GM21825 (cell line): ENCODE data around the gene KRT36.

Experiments used
- ATAC-seq: cut with Tn5 transposase; IDR thresholded peaks from one replicate; pipeline ENCODE4 v1.9.1; 2021; ENCODE audit warnings: mild to moderate bottlenecking, moderate library complexity; ENCODE audit not compliant: unreplicated experiment

KRT36 gene

DNA sequence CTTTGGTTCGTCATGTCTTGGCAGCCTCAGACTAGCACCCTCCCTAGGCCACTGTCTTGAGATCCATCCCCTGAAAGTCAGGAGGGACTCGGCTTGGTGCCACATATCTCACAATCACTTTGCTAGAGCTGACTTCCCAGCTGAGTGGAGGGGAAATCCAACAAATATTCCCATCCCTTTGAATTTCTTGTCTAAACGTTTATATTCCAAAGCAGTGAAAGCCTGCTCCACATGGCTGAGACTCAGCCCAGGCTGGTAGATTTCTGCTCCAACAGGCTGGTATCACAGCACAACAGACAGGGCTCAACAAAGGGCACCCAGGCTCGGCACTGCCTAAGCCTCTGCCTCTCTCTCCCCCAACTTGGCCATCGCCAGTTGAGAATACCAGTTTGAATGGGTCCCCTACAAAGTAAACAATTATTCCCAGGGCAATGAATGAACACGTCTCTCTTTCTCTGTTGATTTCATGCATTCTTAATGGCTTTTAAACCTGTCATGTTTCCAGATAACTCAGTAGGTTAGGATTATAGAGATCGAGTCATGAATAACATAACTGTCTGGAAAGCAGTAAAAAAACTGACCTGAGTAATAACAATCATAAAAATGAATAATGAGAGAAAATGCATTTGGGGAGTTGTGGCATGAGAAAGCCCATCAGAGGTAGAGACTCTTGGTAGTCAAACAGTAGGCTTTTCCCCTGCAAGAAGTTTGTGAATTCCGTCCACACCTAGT lies 14.7 kb upstream of the KRT36 start:
- no peak for ATAC-seq

DNA sequence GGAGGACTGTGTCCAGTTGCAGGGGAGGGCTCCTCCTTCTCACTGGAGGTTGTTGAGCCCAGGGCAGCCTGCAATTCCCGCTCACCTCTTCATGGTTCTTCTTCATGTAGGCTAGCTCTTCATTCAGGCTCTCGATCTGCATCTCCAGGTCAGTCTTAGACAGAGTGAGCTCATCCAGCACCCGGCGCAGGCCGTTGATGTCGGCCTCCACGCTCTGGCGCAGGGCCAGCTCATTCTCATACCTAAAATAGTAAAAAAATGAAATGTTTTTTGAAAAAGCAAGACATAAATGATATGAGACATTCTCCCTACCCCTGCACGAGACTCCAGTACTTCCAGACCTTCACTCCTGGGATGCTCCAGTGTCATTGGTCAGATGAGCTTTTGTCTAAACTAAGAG lies 13.5 kb upstream of the KRT36 start:
- ATAC-seq: no peak

DNA sequence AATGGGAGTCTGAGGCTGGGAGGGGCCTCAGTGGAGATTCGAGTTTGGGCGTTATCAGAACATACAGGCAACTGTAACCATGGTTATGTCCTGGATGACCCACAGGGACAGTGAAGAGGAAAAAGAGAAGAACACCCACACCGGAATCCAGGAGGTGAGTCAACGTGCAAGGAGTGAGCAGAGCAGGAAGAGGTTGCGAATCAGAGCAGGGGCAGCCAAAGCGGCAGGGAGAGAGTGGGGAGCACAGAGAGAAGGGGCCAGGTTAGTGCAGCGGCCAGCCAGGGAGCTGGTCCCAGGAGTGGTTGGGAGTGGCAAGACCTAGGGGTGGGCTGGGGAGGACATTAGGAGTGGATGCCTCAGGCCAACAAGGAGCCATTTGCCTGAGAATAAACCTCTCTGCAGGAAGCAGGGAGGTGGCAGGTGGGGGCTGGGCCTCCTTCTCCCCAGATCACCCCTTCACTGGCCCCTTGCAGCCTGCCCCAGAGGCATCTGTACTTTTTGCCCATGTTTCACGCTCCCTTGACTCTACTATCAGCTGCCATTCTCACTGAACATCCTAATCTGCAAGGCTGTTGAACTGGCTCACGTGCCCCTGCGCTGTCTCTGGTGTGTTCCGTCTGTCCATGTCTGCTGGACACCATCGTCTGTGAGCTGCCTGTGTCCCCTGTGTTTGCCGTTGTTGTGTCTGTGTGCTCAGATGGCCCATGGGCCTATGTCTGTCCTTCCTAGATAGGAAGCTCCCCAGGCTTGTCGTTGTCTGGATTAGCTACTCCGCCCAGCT lies 10.6 kb upstream of the KRT36 start:
- ATAC-seq: no peak

DNA sequence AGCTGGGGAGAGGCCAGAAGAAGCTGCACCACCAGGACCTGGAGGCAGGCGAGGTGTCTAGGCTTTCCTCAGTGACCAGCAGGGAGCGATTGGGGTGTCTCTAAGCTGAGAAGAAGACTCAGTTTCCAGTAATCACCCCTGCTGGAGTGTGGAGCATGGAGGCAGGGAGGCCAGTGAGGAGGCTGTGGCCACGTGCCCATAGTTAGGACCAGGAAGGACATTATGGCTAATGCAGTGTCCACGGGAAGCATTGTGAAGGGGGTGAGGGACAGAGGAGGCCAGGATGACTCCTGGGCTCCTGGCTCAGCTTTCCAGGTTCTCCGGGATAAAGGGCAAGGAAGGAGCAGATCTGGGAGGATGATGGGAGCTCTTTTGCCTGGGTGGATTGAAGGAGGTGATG lies 10.0 kb upstream of the KRT36 start:
- no peak for ATAC-seq

DNA sequence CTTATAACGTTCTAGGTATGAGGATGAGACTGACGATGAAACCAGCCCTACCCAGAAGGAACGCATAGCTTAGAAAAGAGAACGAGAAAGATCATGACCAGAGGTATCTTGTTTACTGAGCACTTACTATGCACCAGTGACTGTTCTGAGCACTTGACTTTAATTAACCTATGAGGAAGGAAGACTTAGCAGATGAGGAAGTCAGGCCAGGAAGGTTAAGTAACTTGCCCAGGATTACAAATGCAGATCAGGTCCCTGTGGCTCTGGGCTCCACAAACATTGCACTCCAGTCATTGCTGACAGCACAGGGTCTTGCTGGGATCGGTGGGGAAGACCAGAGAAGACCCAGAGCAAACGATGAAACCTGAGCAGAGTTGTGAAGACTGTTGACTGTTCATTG lies 8.6 kb upstream of the KRT36 start:
- ATAC-seq: no peak

DNA sequence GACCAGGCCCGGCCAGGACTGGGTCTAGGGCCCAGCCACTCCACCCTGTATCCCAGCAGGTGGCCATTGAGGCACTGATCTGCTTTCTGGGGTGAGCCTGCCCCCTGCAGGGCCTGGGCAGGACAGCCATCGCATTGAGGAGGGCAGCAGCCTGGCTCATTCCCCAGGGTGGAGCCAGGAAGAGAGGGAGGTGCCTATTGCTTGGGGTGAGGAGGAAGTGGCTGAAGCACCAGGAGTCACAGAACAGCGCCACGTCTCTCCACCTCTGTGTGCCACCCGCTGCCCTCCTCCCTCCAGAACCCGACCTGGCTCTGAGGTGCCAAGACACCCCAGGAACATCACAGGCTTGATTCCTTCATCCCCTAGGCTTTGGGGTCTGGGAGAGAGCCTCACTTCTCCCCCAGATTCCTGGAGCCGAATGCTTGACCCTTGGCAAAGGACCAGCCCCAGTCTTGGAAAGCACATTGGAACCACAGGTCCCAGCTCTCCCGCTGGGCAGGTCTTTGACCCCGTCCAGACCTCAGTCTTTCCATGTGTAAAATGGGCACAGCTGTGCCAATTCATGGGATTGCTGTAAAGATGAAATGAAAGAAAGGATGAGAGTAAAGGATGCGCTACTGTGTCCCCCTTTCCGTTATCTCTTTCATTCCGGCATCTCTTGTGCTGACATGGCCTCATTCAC lies 7.2 kb upstream of the KRT36 start:
- ATAC-seq: no peak

DNA sequence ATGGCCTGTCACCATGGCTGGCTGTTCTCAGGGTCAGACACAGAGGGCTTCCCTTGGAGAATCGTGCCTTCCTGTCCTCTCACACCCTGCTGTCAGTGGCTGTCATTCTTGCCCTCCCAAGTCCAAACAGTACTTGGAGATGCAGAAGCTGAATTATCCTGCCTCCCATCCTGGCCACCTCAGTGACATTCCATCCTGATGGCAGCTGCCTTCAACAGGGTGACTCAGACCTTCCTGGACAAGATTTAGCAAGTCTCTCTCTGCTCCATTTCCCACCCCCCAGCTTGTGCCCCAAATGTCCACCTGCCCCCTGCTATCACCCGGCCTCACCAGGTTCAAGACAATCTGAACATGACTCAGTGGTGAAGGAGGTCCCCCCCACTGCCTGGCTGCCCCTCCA lies 4.8 kb upstream of the KRT36 start:
- no peak for ATAC-seq

DNA sequence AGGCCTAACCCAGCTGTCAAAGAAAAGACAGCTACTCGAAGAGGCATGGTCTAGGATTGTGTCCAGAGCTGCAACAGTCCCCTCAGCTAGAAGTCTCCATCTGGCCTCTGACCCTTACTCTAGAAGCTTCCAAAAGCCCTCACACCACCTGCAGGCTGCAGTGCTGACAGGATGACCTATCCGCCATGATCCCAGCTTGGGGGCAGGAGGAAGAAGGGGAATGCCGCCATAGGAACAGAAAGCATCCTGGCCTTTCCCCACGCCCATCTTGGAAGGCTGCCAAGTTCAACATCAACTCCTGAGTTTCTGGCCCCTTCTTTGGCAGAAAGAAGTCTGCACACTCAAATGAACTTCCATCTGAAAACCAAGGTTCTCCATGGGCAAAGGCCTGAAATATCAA lies 3.1 kb upstream of the KRT36 start:
- no peak for ATAC-seq

DNA sequence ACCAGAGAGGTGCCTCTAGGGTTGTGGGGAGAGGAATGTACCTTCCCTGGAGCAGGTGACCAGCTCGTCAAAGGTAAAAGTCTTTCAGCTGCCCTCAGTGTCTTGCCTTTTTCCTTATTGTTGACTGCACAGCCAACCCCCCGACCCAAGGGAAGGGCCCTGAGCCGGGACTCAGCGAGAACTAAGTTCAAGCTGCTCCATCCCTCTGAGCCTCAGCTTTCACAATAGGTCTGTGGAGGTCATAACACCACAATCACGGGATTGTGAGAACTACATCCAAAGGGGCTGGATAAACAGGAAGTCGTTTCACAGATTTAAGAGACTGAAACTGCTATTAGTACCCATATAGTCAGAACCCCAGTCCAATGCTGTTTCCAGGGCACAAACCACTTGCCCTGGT lies 2.6 kb upstream of the KRT36 start:
- ATAC-seq: no peak

DNA sequence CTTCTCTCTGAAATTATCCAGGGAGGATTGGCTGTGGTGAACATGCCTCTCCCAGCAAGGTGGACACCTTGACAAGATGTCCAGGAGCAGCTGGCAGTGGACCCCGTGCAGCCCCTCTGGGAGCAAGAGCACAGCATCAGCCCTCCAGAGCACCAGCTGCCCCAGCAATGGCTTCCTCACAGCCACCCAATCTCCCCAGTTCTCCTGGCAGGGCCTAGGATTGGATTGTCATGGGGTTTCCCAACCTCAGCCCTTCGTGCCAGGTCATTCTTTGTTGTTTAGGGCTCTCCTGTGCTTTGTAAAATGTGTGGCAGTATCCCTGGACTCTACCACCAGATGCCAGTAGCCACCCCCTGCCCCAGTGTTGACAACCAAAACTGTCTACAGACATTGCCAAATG lies 1.8 kb upstream of the KRT36 start:
- ATAC-seq: no peak

DNA sequence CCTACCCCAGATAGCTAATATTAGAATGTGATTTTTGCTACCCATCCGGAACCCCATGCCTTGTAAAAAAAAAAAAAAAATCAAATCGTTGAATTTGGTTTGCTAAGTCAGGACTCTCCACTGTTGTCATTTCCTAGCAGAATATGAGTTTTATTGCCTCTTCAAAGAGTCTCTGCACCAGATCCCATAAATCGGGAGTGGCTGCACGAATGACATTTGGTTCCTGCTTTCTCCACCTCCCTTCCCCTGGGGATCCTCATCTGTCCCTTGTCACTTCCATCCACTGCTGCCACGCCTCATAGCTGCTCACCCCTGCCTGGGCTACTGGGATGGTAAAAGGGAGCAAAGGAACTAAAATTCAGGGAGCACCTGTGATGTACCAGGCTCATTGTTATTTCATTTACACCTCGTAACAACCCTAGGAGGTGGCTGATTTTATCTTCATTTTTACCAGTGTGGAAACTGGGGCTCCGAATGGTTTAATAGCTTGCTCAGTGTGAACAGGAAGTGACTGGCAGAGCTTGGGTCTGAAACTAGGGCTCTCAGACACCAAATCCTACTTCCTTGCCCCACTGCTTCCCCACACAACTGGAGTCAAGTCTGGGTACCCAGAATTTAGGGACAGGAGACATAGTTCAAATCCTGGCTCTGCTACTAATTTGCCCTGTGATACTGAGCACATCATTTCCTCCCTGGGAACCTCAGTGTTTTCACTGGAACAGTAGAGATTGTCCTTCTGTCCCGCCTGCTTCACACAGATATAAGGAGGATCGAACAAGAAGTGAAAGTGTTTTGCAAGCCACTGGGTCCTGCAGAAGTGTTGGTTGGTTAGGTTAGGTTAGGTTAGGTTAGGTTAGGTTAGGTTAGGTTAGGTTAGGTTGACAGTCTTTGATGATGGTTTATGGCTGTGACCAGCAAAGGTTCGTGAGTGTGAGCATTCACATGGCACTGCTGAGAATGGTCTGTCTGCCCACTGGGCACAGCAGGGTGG lies 585 bp upstream of the KRT36 start:
- no peak for ATAC-seq

DNA sequence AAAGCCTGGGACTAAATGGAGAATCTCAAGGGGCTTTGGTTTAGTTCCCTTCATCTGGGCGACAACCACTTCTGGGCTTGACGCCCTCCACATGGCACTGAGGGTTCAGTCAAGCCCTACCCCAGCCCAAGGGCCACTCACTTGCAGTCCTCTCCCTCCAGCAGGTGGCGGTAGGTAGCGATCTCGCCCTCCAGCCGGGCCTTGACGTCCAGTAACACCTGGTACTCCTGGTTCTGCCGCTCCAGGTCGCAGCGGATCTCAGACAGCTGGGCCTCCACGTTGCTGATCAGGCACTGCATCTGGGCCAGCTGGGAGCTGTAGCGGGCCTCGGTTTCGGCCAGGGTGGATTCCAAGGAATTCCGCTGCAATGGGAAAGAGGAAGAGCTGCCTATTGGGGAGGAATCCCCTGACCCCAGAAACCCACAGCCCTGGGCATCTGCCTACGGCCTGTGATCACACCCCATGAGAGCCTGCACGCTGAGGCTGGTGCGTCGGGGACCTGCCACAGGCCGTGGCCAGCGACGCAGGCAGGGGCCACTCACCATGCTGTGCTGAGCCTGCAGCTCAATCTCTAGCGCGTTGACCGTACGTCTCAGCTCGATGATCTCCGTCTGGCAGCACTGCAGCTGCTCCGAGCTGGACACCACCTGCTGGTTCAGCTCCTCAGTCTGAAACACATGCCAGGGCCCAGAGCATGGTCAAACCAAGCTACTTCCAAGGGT lies 2.7 kb downstream of the KRT36 start:
- no peak for ATAC-seq

DNA sequence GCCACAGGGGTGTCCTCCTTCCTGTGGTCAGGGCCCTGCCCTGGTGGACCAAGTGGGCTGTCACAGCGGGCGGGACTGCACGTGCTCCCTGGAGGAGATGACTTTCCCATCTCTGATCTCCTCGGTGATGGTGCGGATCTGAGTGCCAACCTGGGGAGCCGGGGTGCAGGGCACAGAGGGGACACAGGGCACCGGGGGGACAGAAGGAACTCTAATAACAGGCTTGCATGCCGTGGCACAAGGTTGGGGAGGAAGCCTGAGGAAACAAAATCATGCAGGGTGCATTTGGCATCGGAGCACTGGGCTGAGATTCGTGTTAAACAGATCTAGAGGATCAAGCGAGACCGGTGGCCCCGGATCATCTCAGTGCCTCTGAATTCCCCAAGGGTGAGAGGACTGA lies 3.4 kb downstream of the KRT36 start:
- ATAC-seq: no peak

DNA sequence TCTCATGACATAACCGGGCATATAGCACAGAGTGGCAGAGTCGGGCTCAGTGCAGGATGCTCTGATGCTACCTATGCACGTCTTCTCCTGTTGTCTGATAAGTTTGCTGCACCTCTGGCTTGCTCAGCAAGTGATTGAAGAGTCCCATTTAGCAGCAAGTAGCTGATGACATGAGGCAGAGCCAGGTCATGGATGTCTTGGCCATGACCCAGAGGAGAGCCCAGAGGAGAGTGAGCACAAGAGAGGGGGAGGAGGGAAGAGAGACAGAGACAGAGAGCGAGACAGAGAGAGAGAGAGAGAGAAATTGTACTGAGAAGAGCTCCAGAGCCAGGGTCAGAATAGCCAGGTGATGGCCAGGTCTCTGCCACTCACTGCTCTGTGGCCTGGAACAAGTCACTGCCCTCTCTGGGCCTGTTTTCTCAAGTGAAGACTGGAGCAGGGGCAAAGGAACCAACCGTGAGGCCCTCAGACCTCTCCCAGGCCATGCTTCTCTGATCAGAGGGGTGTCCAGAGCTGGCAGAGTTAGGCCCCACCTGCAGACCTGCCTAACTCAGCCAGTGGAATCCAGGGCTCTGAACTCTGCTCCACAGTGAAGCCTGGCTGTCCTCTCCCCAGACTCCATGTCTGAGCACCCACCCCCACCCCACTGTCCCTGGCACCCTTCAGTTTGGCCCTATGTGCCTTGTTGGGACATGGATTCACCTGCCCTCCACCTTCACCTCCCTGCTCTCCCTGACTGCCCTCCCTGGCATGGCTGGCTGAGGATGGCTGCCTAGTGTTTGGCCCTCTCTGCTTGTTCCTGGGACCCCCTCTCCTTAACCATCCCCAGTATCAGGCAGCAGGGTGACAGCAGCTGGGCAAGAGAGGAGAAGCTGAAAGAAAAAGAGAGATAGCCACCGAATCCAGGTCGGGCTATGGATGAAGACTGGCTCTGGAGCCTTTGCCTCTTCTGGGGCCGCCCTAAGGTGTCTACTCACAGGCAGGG lies 4.5 kb downstream of the KRT36 start:
- no peak for ATAC-seq

DNA sequence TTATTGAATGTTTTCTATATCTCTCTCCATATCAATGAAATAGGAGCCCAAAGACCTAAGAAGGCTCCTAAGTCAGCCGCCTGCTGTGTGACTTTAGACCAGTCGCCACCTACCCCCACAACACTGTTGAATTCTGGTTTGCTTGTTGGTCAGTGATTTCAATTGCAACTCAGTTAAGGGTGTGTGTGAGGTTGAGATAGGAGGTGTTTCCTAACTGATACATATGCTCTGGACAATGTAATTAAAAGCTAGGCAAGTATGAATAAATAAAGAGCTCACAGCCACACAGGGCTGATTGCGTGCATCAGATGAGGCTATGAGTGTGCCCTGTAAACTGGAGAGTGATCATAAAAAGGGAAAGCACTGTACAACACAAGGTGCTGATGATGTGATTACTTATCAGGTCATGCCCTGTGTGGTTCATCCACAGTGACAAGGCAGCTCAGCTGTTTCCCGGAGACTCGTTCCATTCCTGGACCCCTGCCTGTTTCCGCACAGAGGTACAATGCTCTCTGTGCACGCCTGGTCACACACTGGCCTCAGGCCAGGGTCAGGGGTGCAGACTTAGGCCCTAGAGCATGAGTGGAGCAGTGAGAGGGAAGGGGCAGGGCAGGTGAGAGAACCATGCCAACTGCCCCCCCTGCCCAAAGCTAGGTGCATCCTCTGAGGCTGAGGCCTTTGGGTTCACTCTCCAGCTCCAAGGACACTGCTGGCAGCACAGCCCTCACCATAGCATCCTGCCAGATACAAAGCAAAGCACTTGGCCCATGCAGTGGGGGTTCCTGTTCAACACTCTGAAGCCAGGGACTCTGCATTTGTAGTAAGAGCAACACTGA lies 5.5 kb downstream of the KRT36 start:
- ATAC-seq: no peak

DNA sequence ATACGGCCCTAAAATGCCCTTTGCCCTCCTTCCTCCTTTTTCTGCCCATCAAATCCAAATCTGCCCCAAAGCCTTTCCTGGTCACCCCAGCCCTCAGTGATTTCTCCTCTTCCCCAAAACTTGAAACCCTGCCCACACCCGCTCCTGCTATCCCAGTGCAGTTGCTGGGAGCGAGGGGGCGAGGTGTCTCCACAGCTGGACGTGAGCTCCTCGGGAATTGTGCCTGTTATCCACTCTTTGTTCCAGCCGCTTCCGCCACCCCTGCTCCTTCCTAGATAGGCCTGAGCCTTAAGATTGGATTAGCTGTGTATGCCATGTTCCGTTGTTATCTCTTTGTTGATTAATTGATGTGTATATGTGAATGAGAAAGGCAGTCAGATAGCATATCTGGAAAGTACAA lies 6.2 kb downstream of the KRT36 start:
- no peak for ATAC-seq

DNA sequence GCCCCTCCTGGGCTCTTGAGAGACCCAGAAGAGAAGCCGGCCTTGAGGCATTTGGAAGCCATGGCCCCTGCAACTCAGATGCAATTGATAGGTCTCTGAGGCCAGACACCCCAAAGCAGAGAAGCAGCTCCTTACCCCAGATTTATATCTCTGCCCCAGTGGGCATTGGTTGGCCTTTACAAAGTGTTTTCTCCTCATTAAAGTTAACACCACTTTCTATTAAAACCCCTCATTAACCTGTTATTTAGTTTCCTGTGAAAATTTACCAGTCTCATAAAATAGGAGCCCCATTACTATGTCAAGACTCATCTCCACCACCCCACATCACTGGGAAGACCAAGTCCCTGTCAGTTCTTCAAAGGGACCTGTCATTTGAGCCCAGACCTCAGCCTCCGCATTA lies 8.7 kb downstream of the KRT36 start, which contains the start of gene KRT35:
KRT35 (minus strand) TSS at position 116 of the 400 bp plus-strand sequence; CDS start at position 62, 54 bp downstream.
- ATAC-seq: no peak

DNA sequence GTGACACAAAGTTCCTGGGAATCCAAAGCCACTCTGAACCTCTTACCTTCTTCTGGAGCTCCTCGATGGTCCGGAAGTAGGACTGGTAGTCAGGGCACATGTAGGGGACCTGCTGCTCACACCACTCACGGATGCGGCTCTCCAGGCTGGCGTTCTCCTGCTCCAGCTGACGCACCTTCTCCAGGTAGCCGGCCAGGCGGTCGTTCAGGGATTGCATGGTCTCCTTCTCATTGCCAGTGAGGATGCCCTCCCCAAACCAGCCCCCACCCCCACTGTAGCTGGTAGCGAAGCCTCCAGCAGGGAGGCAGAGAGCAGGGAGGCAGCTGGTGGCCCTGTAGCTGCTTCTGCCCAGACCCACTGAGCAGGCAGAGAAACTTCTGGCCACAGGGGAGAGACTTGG lies 9.1 kb downstream of the KRT36 start:
- ATAC-seq: no peak
